HG03039 (cell line): ENCODE data around the gene ENKD1.
A peak's percentile ranks its signal among the peaks of the same experiment; 100 is the strongest.
"Not testable (repeated sequence)": the region's sequence is repeated elsewhere in the genome, so short reads cannot be mapped to it uniquely, and the experiment has no call there.

Experiments used
- ATAC-seq: cut with Tn5 transposase; IDR thresholded peaks from one replicate; pipeline ENCODE4 v1.9.1; 2021; ENCODE audit warnings: mild to moderate bottlenecking, moderate library complexity; ENCODE audit not compliant: unreplicated experiment

Gene ENKD1, protein sequence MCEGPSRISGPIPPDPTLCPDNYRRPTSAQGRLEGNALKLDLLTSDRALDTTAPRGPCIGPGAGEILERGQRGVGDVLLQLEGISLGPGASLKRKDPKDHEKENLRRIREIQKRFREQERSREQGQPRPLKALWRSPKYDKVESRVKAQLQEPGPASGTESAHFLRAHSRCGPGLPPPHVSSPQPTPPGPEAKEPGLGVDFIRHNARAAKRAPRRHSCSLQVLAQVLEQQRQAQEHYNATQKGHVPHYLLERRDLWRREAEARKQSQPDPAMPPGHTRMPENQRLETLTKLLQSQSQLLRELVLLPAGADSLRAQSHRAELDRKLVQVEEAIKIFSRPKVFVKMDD

DNA sequence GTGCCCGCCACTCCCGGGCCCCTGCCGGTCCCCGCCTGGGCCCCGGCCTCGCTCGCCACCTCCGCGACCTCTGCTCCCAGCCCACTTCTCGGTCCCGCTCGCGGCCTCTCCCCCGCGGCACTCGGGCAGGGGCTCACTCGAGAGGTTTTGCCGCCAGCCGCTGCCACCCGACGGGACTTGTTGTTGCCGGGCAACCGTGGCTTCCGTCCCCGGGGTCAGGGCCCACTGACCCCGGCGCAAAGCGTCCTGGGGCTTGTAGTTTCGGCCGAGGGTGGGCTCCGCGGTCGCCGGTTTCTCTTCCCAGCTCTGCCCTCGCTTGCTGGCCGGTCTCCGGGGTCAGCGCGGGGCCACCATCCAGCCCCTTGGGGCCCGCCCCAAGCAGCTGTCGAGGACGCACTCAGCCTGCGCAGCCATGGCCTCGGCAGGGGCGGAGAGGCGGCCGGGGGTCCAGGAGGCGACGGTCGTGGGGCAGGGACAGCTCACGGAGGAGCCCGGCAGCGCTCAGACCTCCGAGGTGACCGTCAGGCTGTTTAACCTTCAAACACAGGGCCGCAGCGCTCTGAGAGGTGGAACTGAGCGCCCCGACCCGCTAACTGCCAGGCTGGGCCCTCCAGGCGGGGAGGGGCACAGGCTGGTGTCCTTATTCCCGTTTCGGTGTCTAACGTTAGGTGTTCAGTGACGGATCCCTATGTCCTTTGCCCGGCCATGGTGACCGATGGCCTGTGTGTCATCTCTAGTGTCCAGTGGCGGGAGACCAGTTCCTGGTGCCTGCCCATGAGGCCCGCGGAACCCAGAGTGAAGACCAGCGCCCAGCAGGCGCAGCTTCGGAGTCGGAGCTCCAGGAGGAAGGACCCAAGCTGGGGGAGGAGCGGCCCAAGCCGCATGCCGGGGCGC is at the start of gene ENKD1, which contains the start of gene C16orf86:
ENKD1 (minus strand) TSS at position 192 of the 894 bp plus-strand sequence. CDS start 308 bp downstream, outside the sequence.
C16orf86 (plus strand) TSS at position 256 of the 894 bp plus-strand sequence; CDS start at position 413, 157 bp downstream.
- ATAC-seq, result peak; percentile 46

DNA sequence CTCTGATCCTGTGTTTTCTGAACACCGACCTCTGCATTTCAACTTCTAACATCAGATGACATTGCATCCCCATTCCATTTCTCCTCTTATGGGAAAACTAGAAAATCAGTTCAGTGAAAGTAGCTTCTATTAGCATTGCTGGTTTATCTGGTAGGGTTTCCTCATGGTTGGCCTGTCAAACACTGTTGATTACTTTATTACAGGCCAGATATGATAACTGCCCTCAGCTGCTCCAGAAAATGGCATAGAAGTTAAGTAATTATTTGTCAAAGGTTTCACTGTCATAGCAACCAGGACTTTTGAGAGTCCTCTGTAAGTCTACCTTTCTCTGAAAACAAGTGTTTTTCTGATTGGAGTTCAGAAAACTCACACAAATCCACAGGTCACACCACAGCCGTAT is 49.5 kb upstream of the ENKD1 start:
- ATAC-seq, result no peak

DNA sequence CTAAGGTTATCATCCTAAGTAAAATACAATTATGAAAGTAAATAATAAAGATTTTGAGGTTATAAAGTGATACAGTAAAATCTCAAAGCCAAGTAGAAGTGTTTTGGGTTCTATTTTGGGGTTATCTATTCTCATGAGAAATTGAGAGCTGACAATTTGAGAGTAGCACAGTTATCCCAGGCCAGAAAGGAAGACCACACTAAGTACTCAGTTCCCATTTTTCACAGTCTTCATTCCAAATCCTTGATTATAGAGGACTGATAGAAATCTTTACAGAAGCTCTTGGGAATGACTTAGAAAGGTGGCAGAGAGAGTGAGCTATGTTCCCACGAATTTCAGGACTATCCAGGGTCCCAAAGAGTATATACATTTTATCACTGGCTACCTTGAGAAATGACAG is 48.0 kb upstream of the ENKD1 start:
- no peak for ATAC-seq

DNA sequence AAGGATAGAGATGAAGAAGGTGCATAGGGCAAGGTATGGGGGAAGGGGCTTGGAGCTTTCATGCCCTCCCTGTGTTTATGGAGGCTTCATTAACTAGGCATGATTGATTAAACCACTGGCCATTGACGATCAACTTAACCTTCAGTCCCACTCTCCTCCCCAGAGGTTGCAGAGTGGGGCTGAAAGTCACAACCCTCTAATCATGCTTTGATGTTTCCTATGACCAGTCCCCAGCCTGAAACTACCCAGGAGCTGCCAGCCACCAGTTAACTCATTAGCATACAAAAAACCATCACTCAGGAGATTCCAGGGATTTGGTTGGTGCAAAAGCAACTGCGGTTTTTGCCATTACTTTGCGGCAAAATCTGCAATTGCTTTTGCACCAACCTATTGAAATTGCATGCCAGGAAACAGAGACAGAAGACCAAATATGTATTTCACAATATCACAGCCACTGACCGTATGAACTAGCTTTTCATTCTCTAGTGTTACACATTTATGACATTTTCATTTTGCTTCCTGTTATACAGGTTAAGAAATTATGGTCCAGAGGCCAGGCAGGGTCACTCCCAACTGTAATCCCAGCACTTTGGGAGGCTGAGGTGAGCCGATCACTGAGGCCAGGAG is 47.2 kb upstream of the ENKD1 start:
- ATAC-seq, result no peak

DNA sequence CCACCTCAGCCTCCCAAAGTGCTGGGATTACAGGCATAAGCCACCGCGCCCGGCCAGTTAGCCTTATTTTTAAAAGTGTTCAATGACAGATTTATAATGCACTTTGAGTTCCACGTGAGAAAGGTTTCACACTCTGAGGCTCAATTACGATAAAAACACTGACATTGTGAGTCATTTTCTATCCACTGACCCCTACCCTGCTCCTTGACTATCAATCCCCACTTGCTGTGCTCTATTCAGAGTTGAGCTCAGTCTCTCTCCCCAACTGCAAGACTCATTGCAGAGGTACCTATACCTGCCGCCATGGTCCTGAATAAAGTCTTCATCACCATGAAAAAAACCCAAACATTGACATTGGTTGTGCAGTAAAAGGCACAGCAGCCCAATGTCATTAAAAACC is 44.1 kb upstream of the ENKD1 start:
- no peak for ATAC-seq

DNA sequence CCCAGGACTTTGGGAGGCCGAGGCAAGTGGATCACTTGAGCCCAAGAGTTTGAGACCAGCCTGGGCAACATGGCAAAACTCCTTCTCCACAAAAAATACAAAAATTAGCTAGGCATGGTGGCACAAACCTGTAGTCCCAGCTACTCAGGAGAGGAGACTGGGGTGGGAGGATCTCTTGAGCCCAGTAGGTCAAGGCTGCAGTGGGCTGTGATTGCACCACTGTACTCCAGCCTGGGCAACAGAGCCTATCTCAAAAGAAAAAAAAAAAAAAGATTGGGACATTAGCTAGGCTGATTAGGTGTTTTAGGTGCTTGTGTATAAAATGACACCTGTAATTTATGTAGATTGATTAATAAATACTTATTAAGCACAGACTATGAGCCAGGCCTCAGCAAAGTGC is 42.5 kb upstream of the ENKD1 start:
- ATAC-seq, result no peak

DNA sequence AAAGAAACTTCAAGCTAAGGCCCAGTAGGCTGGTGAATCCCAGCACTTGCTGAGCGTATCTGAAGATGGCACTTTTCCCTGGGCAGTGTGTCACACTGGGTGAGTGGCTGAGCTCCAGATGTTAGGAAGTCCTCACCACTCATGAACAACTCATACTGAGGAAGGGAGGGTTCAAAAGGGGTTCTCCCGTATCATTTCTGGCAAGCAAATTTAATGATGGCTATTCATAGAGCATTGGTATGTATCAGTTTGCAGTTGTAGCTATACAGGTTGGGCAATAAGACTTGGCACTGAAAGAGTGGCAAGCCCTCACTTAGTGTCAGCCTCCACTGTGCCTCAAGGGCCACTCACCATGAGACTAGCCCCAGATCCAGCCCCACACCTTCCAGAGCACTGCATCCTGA is 41.8 kb upstream of the ENKD1 start:
- no peak for ATAC-seq

DNA sequence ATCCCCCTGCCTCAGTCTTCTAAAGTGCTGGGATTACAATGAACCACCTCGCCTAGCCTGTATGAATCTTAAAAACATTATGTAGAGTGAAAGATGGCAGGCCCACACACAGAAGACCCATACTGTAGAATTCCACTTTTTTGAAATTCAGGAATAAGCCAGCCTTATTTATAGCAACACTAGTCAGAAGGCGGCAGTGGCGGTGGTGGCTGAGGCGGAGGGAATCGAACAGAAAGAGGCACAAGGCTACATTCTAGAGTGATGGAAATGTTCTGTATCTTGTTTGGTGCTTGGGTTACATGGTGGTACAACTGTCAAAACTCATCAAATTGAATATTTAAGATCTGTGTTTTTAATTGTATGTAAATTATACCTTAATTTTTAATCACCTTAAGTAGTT is 41.2 kb upstream of the ENKD1 start:
- ATAC-seq, result no peak

DNA sequence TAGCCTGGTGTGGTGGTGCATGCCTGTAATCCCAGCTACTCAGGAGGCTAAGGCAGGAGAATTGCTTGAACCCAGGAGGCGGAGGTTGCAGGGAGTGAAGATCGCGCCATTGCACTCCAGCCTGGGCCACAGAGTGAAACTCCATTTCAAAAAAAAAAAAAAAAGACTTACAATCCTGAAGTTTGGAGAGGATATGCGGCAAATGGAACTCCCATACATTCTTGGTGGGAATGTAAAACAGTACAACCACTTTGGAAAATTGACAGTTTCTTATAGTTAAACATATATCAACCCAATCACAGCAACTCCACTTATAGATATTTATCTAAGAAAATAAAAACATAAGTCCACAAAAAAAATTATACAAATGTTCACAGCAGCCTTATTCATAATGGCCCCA is 40.7 kb upstream of the ENKD1 start:
- no peak for ATAC-seq

DNA sequence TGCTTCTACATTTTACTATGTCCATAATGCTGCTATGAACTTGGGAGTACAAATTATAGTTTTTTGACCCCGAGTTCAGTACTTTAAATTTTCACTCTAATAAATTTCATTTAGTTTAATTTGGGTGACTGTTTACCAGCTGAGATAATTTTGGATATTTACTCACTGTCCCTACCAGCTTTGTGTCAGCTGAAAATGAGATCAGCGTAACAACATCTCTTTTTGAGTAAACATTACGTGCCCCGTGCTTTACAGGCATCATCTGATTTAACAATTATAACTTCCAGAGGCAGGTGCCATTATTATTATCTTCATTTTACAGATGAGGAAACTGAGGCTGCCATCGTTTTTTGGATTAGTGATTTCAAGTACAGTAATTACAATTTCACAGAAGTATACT is 37.6 kb upstream of the ENKD1 start:
- no peak for ATAC-seq

DNA sequence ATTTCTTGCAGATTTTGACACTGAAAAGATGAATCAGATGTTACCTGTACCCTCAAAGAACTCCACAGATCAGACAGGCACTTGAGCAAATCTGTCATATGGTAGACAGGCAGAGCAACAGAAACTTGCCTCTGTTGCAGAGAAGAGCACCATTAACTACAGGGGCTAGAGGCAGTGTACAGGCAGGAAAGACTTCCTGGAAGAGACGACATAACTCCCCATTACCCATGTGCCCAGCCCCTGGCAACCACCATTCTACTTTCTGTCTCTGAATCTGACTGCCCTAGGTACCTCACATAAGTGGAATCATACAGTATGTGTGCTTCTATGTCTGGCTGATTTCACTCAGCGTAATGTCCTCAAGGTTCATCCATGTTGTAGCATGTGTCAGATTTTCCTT is 37.1 kb upstream of the ENKD1 start:
- no peak for ATAC-seq

DNA sequence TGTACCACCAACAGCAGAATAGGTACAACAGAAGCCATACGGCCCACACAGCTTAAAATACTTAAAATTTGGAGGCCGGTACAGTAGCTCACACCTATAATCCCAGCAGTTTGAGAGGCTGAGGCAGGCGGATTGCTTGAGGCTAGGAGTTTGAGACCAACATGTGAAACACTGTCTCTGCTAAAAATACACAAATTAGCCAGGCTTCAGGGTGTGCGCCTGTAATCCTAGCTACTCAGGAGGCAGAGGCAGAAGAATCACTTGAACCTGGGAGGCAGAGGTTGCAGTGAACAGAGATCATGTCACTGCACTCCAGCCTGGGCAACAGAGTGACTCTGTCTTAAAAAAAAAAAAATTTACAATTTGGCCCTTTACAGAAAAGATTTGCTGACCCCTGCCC is 35.6 kb upstream of the ENKD1 start:
- ATAC-seq, result no peak

DNA sequence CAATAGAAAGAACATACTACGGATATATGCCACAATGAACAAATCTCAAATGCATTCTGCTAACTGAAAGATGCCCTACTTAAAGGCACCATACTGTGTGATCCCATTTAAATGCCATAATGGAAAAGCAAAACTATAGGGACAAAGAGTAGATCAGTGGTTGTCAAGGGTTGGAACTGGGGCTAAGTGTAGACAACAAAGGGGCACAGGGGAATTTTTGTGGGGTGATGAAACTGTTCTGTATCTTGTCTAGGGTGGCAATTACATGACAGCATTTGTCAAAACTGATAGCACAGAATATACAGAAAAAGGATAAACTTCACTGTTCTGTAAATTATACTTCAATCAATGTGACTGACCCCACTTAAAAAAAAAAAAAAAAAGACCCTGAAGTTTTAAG is 34.9 kb upstream of the ENKD1 start:
- no peak for ATAC-seq

DNA sequence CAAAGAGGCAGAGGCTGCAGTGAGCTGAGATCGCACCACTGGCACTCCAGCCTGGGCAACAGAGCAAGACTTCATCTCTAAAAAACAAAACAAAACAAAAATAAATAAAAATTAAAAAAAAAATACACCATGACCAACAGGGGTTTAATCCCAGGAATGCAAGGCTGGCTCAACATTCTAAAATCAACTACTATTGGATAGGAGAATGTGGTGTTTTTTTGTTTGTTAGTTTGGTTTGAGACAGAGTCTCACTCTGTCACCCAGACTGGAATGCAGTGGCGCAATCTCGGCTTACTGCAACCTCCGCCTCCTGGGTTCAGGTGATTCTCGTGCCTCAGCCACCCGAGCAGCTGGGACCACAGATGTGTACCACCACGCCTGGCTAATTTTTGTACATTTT is 32.7 kb upstream of the ENKD1 start:
- ATAC-seq, result no peak

DNA sequence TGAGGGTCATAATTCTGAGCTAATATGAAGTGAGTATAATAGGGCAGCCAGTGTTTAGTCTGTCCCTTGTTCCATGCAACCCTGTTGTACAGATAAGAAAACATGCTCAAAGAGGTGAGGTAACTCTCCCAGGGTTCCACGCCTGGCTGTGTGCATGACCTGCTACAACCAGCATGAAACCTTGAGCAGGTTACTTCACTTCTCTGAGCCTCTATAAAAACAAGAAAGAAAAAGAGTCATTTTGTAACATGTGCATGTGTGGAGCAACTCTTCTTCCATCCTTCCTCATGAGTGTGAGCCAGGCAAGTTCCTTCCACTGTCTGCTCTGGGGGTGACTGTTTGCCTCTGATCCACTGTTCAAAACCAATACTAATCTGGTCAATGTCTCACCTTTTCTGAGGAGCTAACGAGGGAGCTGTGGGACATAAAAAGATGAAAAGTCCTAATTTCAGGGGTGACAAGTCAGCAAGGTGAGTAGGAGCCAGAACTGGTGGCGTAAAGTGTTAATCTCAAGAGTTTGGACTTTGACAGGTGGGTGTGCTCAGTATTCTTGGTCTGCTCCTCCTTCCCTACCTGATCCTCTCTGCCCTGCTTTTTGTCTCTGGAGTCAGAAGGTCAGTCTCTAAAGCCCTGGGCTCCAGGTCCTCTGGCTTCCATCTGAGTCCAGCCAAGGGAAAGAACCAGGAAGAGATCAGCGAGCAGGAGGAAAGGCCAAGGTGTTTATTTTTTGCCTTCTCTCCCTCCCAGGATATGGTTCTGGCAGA is 31.1 kb upstream of the ENKD1 start:
- no peak for ATAC-seq

DNA sequence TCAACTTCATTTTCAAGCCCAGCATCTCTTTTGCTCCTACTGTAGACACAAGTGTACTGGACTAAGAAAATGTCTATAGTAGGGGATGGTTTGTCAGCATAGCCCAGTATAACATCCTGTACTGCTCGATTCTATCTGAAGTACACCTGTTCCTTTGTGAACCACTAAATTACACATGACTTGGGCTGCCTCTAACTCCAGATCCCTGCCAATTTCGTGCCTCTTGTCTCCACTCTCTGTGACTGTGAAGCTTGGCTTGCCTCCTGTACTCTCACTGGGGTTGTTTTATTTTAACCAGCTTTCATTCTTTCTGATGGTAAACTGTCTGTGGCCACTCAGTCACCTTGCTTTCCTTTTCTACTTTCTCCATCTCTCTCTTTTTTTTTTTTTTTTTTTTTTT is 28.1 kb upstream of the ENKD1 start:
- no peak for ATAC-seq

DNA sequence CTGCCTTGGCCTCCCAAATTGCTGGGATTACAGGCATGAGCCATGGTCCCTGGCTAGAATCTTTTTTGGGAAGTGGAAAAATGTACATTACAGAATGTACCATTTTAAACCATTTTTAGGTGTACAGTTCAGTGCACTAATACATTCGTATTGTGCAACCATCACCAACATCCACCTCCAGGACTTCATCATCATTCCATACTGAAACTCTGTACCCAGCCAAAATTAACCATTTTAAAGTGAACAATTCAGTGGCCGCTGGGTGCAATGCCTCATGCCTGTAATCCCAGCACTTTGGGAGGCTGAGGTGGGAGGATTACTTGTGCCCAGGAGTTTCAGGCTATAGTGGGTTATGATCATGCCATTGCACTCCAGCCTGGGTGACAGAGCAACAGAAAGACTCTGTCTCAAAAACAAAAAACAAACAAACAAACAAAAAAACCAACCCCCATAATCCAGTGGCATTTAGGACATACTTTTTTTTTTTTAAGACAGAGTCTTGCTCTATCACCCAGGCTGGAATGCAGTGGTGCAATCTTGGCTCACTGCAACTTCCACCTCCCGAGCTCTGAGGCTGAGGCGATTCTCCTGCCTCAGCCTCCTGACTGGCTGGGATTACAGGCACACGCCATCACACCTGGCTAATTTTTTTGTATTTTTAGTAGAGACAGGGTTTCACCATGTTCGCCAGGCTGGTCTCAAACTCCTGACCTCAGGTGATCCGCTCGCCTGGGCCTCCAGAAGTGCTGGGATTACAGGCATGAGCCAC is 27.2 kb upstream of the ENKD1 start:
- not testable (repeated sequence) for ATAC-seq

DNA sequence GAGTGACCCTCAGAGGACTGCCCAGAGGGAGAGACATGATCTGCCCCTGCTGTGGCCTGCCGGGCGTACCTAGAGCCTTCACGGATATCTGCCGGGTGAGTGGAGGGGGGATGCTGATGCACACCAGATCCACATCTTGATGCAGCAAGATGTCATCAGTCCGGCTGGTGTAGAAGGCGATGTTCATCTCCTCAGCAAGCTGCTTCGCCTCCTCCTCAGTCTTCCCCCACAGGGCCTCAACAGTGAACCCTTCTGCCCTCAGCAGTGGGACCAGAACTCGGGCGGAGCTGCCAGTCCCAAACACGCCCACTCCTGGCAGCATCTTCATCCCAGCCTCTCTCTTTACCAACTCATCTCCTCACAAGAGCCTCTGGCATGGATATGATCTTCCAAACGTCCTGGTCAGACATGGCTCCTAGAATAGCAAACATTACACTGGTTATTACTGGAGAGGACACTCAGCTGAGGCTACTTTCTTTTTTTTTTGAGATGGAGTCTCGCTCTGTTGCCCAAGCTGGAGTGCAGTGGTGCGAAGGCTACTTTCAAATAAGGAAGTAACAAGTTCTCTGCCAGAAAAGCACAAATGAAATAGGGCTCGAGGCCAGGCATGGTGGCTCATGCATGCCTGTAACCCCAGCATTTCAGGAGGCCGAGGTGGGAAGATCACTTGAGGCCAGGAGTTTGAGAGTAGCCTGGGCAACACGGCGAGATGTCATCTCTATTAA is 19.0 kb upstream of the ENKD1 start:
- no peak for ATAC-seq

DNA sequence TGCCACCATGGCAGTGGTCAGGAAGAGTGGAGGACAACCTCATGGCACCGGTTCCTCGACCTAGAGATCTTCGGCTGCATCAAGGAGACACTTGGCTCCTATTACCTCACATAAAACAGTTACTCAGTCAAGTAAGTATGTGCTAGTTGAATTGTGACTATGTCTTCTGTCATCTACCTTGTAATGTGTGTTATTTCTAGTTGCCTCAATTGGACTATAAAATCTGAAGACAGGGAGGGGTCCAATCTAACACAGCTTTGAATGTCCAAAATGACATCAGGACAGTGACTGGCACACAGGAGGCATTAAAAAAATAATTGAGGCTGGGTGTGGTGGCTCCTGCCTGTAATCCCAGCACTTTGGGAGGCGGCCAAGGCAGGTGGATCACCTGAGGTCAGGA is 17.2 kb upstream of the ENKD1 start:
- ATAC-seq, result no peak
